GM19023 (cell line): ENCODE data around the gene ZMYND12.

Experiments
- ATAC-seq: cut with Tn5 transposase; IDR thresholded peaks from one replicate; pipeline ENCODE4 v1.9.1; 2021; ENCODE audit warnings: mild to moderate bottlenecking, moderate library complexity; ENCODE audit not compliant: unreplicated experiment

Gene ZMYND12

GRCh38 chr1:42399315-42400100 is 56.3 kb downstream of the ZMYND12 start:
- ATAC-seq = no peak

DNA sequence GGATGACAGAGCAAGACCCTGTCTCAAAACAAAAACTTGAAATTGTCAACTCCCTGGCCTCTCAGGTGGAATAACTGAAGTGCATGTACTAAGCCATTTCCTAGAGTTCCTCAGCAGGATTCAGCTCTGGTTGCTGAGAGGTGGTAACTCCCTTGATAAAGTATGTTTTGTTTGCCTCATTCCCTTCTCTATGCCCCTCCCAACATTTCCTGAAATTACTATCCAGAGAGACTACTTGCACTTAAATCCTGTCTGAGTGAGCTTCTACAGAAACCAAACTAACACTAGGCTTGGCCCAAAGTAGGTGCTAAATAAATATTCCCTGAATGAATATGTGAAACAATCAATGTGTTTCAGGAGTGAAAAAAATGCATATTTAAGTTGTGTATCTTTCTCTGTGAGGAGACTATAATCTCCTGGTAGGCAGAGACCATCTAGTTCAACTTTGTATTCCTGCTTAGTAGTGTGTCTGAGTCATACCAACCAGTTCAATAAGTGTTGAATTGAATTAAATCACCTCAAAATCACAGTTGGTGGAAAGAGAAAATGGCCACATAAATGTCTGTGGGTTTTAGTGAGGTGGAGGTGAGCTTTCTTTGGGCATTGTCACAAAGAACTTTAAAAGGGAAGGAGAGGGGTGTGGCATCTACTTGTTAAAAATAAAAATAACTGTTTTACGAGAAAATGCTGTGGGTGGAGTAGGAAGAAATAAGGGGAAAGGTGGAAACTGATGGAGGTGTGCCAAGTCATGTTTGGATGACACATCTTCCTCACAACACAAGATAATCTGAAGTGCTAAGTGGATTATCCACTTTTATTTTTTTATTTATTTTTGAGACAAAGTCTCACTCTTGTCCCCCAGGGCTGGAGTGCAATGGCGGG is 62.6 kb downstream of the ZMYND12 start:
- ATAC-seq = no peak

- ATAC-seq = no peak
These were observed 63.6 kb downstream of the ZMYND12 start for GRCh38 chr1:42392255-42392654.

- no peak for ATAC-seq
These were observed 69.8 kb downstream of the ZMYND12 start for GRCh38 chr1:42386051-42386450.

GRCh38 chr1:42385283-42385682 is 70.5 kb downstream of the ZMYND12 start:
- ATAC-seq = no peak

DNA sequence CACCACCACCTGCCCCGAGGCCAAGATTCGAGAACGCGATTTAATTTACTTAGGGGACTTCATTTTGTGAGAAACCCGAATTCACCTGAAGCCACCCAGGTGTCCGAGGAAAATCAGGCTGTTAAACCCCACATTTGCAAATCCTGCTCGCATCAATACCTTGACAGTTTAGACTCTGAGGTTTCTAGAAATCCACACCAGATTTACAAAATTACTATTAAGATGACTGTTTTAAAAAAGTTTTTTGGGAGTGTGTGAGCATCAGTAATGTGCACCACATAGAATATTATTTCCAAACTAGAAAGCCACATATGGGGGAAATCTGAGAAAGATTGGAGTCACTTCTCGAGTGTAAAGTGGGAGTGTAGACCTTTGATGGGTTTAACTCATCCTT is 74.5 kb downstream of the ZMYND12 start:
- no peak for ATAC-seq

DNA sequence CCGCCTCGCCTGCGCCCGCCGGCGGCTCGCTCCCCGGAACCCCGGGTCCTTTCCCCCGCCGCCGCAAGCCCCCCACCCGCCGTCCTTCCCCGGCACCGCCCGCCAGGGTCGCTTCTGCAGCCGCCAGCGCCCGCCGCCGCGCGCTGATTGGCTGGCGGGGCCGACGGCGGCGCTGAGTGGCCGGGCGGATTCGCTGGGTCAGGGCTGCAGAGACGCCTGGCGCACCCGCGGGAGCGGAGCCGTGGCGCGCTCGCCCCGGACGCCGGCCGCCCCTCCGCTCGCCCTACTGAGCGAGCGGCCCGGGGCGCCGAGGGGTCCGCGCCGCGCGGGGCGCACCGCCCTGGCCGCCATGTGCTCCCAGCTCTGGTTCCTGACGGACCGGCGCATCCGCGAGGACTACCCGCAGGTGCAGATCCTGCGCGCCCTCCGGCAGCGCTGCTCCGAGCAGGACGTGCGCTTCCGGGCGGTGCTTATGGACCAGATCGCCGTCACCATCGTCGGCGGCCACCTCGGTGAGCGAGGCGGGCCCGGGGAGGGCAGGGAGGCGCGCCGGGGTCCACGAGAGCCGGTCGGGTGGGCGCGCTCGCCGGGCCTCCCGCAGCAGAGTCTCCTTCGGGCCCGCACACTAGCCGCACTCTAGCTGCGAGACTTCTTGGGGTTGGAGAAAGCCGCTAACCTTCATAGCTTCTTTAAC is 75.1 kb downstream of the ZMYND12 start, which contains the start of gene RIMKLA:
TSS of gene RIMKLA (plus strand) at position 207 of the 694 bp plus-strand sequence. CDS start at position 350, 143 bp downstream.
- ATAC-seq = peak; percentile 87
